IPS-20b (cell line): Measurements from ENCODE around the gene ADAT1.

Source experiments
- H3K27ac ChIP-seq: one replicate; pipeline ENCODE4 v1.5.1; 2013; ENCODE audit warnings: low read length
- H3K27me3 ChIP-seq: 2 replicates; pipeline ENCODE4 v1.6.1; 2013; ENCODE audit warnings: mild to moderate bottlenecking, low read length, inconsistent platforms; ENCODE audit not compliant: insufficient read depth
- H3K36me3 ChIP-seq: 2 replicates; pipeline ENCODE4 v1.6.1; 2013; ENCODE audit warnings: low read depth, mild to moderate bottlenecking, inconsistent platforms, low read length, moderate library complexity; ENCODE audit not compliant: insufficient read depth
- H3K4me1 ChIP-seq: 2 replicates; pipeline ENCODE4 v1.6.1; 2013; ENCODE audit warnings: mild to moderate bottlenecking, control low read depth, inconsistent platforms, low read length, moderate library complexity; ENCODE audit not compliant: insufficient read depth
- H3K4me3 ChIP-seq: 2 replicates; pipeline ENCODE4 v1.5.1; 2013; ENCODE audit warnings: mild to moderate bottlenecking, low read length, inconsistent platforms
- H3K9ac ChIP-seq: 2 replicates; pipeline ENCODE4 v1.6.1; 2013; ENCODE audit warnings: low read depth, mild to moderate bottlenecking, inconsistent platforms, low read length, moderate library complexity
- H3K9me3 ChIP-seq: 2 replicates; pipeline ENCODE4 v1.6.1; 2013; ENCODE audit warnings: mild to moderate bottlenecking, low read depth, low read length, inconsistent platforms; ENCODE audit not compliant: insufficient read depth

ADAT1 gene

DNA sequence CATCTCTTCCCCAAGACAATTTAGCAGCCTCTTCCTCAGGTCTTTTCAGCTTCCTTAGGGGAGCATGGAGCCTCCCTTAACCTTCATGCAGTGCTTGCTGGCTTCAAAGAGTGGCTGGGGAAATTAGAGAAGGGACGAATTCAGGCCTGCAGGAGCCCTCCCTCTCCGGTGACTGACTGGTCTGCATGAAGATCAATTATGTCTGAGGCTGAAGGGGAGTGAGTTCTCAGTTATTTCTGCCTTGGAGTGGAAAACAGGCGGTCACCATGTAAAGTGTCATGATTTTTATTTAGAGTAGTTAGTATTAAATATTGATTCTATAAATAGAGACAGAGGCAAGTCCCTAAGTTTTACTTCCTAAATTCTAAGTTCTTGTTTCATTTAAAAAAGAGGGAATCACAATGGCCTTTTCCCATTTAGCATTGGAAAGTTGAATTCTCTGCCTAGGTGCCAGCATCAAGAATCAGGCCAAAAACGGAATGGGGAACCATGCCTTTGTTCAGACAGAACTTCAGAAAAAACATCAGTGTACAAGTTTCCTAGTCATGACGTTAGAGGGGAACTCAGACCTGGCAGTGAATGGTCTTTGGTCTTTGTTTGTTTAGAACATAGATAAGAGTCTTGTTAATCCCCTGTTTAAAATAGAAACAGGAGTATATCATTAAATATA lies 52.5 kb downstream of the ADAT1 start:
- Histone ChIP-seq H3K4me3 (no peak overlapping the region), H3K9me3 (no peaks in the 10 kb centered on the region), H3K4me1 (0 out of 2 replicates have a peak, but pooled peaks cover 4% of the 10 kb centered on the region), H3K27ac (no peak overlapping the region), H3K27me3 (no peaks in the 10 kb centered on the region), H3K36me3 (peaks cover 70% of the 10 kb centered on the region), H3K9ac (no peak overlapping the region)

DNA sequence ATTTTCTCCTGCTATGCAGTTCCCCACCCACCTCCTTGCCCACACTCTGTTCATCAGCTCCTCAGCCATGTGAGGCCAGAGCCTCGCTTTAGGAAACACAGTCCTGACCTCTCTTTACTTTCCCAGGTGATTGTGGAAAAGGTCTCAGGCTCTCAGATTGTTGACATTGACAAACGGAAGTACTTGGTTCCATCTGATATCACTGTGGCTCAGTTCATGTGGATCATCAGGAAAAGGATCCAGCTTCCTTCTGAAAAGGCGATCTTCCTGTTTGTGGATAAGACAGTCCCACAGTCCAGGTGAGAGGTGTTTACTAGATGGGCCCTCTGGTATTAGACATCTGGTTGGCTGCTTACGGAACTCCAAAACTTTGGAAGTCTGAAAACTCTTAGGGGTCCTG lies 55.2 kb downstream of the ADAT1 start:
- Histone ChIP-seq H3K36me3 (peaks cover 48% of the 10 kb centered on the region), H3K9ac (no peak overlapping the region), H3K27me3 (no peaks in the 10 kb centered on the region), H3K4me1 (peaks cover 15% of the 10 kb centered on the region), H3K9me3 (no peaks in the 10 kb centered on the region), H3K27ac (no peak overlapping the region), H3K4me3 (no peak overlapping the region)

- Histone ChIP-seq H3K36me3 (peaks cover 38% of the 10 kb centered on the region), H3K9me3 (no peaks in the 10 kb centered on the region), H3K27me3 (no peaks in the 10 kb centered on the region), H3K9ac (peak overlapping the region; percentile 77; the same call in 1 of the 2 replicates), H3K27ac (no peak overlapping the region), H3K4me3 (peak overlapping the region; percentile 95), H3K4me1 (peaks cover 15% of the 10 kb centered on the region)
Observed at GRCh38 chr16:75566758-75567255, 56.3 kb downstream of the ADAT1 start.

- H3K4me3 ChIP-seq = peak within 1 kb of the TSS; percentile 95
- H3K27ac ChIP-seq = no peak within 1 kb of the TSS
Observed at GRCh38 chr16:75566040-75566757, 56.9 kb downstream of the ADAT1 start, which contains the start of gene GABARAPL2. GABARAPL2 (plus strand) TSS chr16:75566379; CDS start chr16:75566487, 108 bp downstream.

GRCh38 chr16:75565640-75566039 lies 57.4 kb downstream of the ADAT1 start:
- Histone ChIP-seq H3K4me1 (peaks cover 15% of the 10 kb centered on the region), H3K9ac (no peak overlapping the region; the same call in 1 of the 2 replicates), H3K9me3 (no peaks in the 10 kb centered on the region), H3K4me3 (peak overlapping the region; percentile 95), H3K36me3 (peaks cover 30% of the 10 kb centered on the region), H3K27ac (no peak overlapping the region), H3K27me3 (no peaks in the 10 kb centered on the region)

More at GRCh38 chr16:75566040-75566757, 56.9 kb downstream of the ADAT1 start, which contains the start of gene GABARAPL2:
- peaks cover 35% of the 10 kb centered on the region for H3K36me3 ChIP-seq
- no peaks in the 10 kb centered on the region for H3K9me3 ChIP-seq
- peak within 1 kb of the TSS; percentile 77; the same call in 1 of the 2 replicates for H3K9ac ChIP-seq
- peaks cover 15% of the 10 kb centered on the region for H3K4me1 ChIP-seq
- no peaks in the 10 kb centered on the region for H3K27me3 ChIP-seq

- peaks cover 17% of the 10 kb centered on the region for H3K4me1 ChIP-seq
- peak overlapping the region; percentile 18; the same call in 1 of the 2 replicates for H3K9ac ChIP-seq
- no peak overlapping the region for H3K4me3 ChIP-seq
- H3K27ac ChIP-seq = no peak overlapping the region
- no peaks in the 10 kb centered on the region for H3K27me3 ChIP-seq
- H3K36me3 ChIP-seq = no peaks in the 10 kb centered on the region
- no peaks in the 10 kb centered on the region for H3K9me3 ChIP-seq
Observed at GRCh38 chr16:75559564-75560372, 63.3 kb downstream of the ADAT1 start.

DNA sequence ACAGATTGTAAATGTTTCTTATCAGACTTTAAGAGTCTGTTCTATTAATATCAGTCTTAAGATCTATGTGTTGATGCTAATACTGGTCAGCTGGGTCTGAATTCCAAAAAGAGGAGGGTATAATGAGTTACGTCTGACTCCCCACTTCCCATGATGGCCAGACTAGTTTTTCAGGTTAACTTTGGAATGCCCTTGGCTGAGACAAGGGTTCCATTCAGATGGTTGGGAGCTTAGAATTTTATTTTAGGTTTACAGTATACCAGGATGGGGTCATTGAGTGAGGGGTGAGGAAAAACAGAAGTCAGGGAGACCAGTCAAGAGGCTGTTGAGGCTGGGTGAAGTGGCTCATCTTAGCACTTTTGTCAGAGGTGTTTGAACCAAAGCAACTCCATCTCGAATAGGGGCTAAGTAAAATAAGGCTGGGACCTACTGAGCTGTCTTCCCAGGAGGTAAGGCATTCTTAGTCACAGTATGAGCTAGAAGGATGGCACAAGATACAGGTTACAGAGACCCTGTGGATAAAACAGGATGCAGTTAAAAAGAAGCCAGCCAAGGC lies 64.2 kb downstream of the ADAT1 start:
- H3K9me3 ChIP-seq = no peaks in the 10 kb centered on the region
- H3K4me1 ChIP-seq = peaks cover 15% of the 10 kb centered on the region
- H3K9ac ChIP-seq = no peak overlapping the region
- no peaks in the 10 kb centered on the region for H3K36me3 ChIP-seq
- no peak overlapping the region for H3K4me3 ChIP-seq
- no peak overlapping the region for H3K27ac ChIP-seq
- no peaks in the 10 kb centered on the region for H3K27me3 ChIP-seq

DNA sequence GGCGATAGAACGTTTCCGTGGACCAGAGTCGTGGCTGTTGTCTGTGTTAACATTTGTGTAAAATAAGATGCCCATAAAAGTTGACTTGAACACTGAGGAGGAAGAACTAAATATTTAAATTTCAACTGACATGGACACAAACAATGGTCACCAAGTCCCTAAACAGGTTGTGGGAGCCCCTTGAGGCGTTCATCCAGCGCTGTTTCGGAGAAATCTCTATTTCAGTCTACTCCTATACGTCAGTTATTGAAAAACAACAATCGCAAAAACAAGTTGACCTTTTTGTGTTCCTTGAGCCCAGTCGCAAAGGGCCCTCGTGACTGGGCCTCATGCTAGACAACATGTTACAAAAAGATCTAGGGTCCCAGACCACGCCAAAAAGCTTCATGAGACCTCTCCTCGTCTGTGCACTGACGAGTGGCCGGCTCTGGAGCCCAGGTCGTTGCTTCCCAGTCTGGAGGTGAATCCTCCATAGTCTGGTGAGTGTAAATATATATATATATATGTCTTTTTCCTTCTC lies 66.6 kb downstream of the ADAT1 start:
- Histone ChIP-seq H3K4me1 (peaks cover 12% of the 10 kb centered on the region; the same call in 1 of the 2 replicates), H3K9ac (peak overlapping the region; percentile 29; the same call in 1 of the 2 replicates), H3K4me3 (peak overlapping the region; percentile 88), H3K27ac (no peak overlapping the region), H3K27me3 (no peaks in the 10 kb centered on the region), H3K9me3 (no peaks in the 10 kb centered on the region), H3K36me3 (no peaks in the 10 kb centered on the region)

DNA sequence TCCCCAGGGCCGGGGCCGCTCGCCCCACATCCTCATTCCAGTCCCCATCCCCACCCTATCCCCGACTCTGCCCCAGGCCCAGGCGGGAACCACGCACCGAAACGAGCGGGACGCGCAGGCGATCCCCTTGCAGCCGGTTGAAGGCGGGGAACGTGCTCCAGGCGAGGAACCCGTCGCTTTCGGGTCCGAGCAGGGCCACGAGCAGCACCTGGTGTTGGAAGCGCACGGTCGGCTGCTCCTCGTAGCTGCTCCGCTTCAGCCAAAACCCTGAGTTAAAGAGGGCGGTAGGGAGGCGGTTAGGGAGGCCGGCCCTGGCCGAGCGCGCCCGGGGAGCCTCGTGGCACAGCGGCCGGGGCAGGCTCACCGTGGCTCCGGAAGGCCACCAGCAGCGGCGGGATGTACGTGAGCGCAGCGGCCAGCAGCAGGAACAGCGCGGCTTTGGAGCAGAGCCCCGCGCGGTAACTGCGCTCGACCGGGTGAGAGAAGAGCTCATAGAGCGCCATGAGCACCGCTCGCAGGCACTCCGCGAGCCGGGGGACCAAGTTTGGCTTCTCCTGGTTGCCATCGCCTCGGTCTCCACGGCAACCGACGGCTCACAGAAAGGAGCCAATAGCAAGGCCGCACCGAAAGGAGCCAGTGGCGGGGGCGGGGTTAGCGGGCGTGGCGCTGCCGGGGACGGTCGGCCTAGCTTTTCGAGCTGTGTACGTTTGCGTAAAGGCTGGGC lies 67.2 kb downstream of the ADAT1 start, which contains the start of gene TMEM231:
Gene TMEM231 (minus strand): TSS at position 546 of the 724 bp plus-strand sequence. CDS start 43 bp downstream, at position 503.
- Histone ChIP-seq H3K36me3 (no peaks in the 10 kb centered on the region), H3K4me3 (peak within 1 kb of the TSS; percentile 88), H3K4me1 (peaks cover 12% of the 10 kb centered on the region; the same call in 1 of the 2 replicates), H3K9me3 (no peaks in the 10 kb centered on the region), H3K9ac (peak within 1 kb of the TSS; percentile 82; the same call in 1 of the 2 replicates), H3K27me3 (no peaks in the 10 kb centered on the region), H3K27ac (no peak within 1 kb of the TSS)

DNA sequence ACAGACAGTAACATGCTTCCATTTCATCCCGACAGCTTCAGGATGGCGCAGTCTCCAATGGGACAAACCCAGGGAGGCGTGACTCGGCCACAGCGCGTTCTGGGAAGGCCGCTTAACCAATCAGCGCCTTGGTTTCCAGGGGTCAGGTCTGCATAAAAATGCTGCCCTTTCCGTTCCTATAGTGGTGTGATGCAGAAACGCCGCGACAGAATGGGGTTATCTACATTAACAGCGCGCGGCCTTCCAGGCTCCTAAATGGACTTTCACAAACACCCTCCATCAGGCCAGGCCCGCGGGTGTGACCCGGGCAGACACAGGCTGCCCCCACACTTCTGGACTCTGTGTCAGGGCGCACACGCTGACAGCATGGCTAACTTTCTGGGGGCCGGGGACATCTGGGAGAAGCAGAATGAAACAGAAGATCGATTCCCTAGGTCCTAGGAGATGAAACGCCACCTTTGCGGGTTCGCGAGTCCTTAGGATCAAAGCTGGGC lies 67.8 kb downstream of the ADAT1 start:
- peak overlapping the region; percentile 82; the same call in 1 of the 2 replicates for H3K9ac ChIP-seq
- H3K4me1 ChIP-seq = peaks cover 10% of the 10 kb centered on the region; the same call in 1 of the 2 replicates
- no peaks in the 10 kb centered on the region for H3K36me3 ChIP-seq
- H3K27ac ChIP-seq = no peak overlapping the region
- H3K27me3 ChIP-seq = no peaks in the 10 kb centered on the region
- H3K9me3 ChIP-seq = no peaks in the 10 kb centered on the region
- H3K4me3 ChIP-seq = peak overlapping the region; percentile 88
